Pancreas (tissue), 10 donors: ENCODE data around the gene IGFL3. TPM values are rescaled to one million over a fixed set of nuclear protein-coding genes. Genes with fewer than 3 reads are reported as not detected.

Experiments used
- ATAC-seq, 4 donors: fragments of 200-7000 bp; cut with Tn5 transposase; one replicate each; pipeline versions ENCODE4 v1.8.0 to v1.9.1; 2020; ENCODE audit warnings: mild to moderate bottlenecking in 4 of 4, moderate library complexity in 4 of 4
- DNase-seq, 6 donors: peaks; one replicate each; pipeline ENCODE4 v3.0.0-alpha.2; 2020
- FAIRE-seq: peaks from 2 replicates; lab custom pipeline; 2012; peaks lifted over from hg19 to GRCh38; lab: Jason Lieb, UNC
- H3K27ac ChIP-seq, 4 donors: fragments of 200-600 bp; sonication (generic); 1 replicate in 3 of 4; 2 replicates in 1 of 4; pipeline versions ENCODE4 v1.5.0 to v1.8.0; 2020
- H3K27me3 ChIP-seq, 4 donors: fragments of 200-600 bp; one replicate each; pipeline ENCODE4 v1.8.0; 2021
- H3K36me3 ChIP-seq, 3 donors: fragments of 200-600 bp; sonication (generic) in 1 of 3; one replicate each; pipeline versions ENCODE4 v1.5.0 to v1.8.0; 2020 to 2021
- H3K4me1 ChIP-seq, 3 donors: fragments of 200-600 bp; one replicate each; pipeline ENCODE4 v1.8.0; 2021
- H3K4me3 ChIP-seq, 4 donors: fragments of 200-600 bp; sonication (generic) in 2 of 4; one replicate each; pipeline versions ENCODE4 v1.5.0 to v1.8.0; 2020 to 2021
- H3K9me3 ChIP-seq, 4 donors: fragments of 200-600 bp; one replicate each; pipeline ENCODE4 v1.8.0; 2021
- CTCF ChIP-seq, 4 donors: fragments of 200-600 bp; sonication (generic) in 3 of 4; IDR thresholded peaks; one replicate each; pipeline versions ENCODE4 v1.5.0 to v1.8.0; 2021; ENCODE audit warnings: antibody characterized with exemption in 4 of 4
- WGBS, 2 donors: extraction: QIAGEN DNeasy Blood & Tissue Kit; methylation state at CpG; one replicate each; pipeline ENCODE4 v1.1.7; 2013; 5-methylcytosine and 5-hydroxymethylcytosine counted together
- intact Hi-C, 3 donors: fragments of 100-400 bp; cut with DNase I; formaldehyde crosslinking; loops; one replicate each; pipeline versions ENCODE4 v1.11.1 to v1.14.2; 2022
- polyA plus RNA-seq, 2 donors: library from polyadenylated mRNA; stranded (reverse); fragments of 200-250 nt; gene quantifications; one replicate each; pipeline ENCODE4 v1.2.3, GENCODE V29; 2013
- total RNA-seq, 6 donors: library from RNA; stranded (reverse); fragmentation: NEBNext Ultra II Directional in 4 of 6; extraction: Animal tissue kit (Norgen Biotek cat#: 25700) in 4 of 6; gene quantifications; one replicate each; pipeline versions ENCODE4 v1.2.1 to v1.2.4, GENCODE V29; 2021 to 2023
- donor health status: healthy with polysubstance abuse.
- donor health status: DM: no; HTN: no; CAD: no; lungs with moderate emphysema.
- donor health status: DM: no; HTN: no; CAD: no.
- donor health status: control.
- donor health status: control.
- donor health status: Bipolar disorder and iron deficiency.
- donor health status: DM: yes; HTN: yes; CAD: no.
- donor health status: DM: no; HTN: no; CAD: no.
- donor health status: DM: no; HTN: no; CAD: no.
- donor health status: DM: yes; HTN: yes; CAD: no.

The IGFL3 gene
- total and polyA plus RNA-seq, 8 donors, result not detected

GRCh38 chr19:46131485-46132143 is 7.1 kb upstream of the IGFL3 start:
- ATAC-seq (no peak), FAIRE-seq (no peak), DNase-seq (no peak)
- 82 to 85% methylated on average over 10 of the region's 10 CpGs for WGBS, 2 donors
- no peaks in the 10 kb centered on the region for H3K27me3 ChIP-seq
- H3K4me3 ChIP-seq, result peak overlapping the region in 1 of 4 donors; percentile 18
- H3K27ac ChIP-seq, result no peak overlapping the region
- no peak for TF ChIP-seq CTCF (IDR thresholded peaks at IDR 0.05)
- H3K36me3 ChIP-seq, result no peaks in the 10 kb centered on the region
- peaks cover 7 to 17% (median 12%) of the 10 kb centered on the region in 3 donors for H3K4me1 ChIP-seq
- H3K9me3 ChIP-seq, result no peaks in the 10 kb centered on the region
- intact Hi-C loops, result no loop called here

- ATAC-seq, result no peak
- FAIRE-seq, result no peak
- intact Hi-C loops, result no loop called here
- Histone ChIP-seq H3K4me3 (no peak overlapping the region), H3K9me3 (no peaks in the 10 kb centered on the region), H3K27ac (no peak overlapping the region), H3K27me3 (no peaks in the 10 kb centered on the region), H3K4me1 (peaks cover 0 to 7% (median 0%) of the 10 kb centered on the region in 3 donors), H3K36me3 (no peaks in the 10 kb centered on the region)
- DNase-seq, result no peak
- WGBS, 2 donors, result 82 to 85% methylated on average over 2 of the region's 2 CpGs
- TF ChIP-seq CTCF (IDR thresholded peaks at IDR 0.05), result no peak
These were observed 1.6 kb upstream of the IGFL3 start for GRCh38 chr19:46126086-46126580.

GRCh38 chr19:46125447-46125846 is 959 bp upstream of the IGFL3 start:
- TF ChIP-seq CTCF (IDR thresholded peaks at IDR 0.05), result no peak
- 66 to 73% methylated on average over 4 of the region's 4 CpGs for WGBS, 2 donors
- Histone ChIP-seq H3K4me1 (peaks cover 0 to 7% (median 0%) of the 10 kb centered on the region in 3 donors), H3K9me3 (no peaks in the 10 kb centered on the region), H3K4me3 (no peak overlapping the region), H3K36me3 (no peaks in the 10 kb centered on the region), H3K27me3 (no peaks in the 10 kb centered on the region), H3K27ac (no peak overlapping the region)
- ATAC-seq, result peak in 1 of 4 donors; percentile 42
- no peak for FAIRE-seq
- DNase-seq, result no peak
- intact Hi-C loops, result no loop called here

GRCh38 chr19:46118136-46118535 is 6.4 kb downstream of the IGFL3 start:
- Histone ChIP-seq H3K4me1 (peaks cover 0 to 10% (median 7%) of the 10 kb centered on the region in 3 donors), H3K36me3 (no peaks in the 10 kb centered on the region), H3K4me3 (no peak overlapping the region), H3K9me3 (no peaks in the 10 kb centered on the region), H3K27ac (no peak overlapping the region), H3K27me3 (no peaks in the 10 kb centered on the region)
- FAIRE-seq (no peak), DNase-seq (no peak), ATAC-seq (no peak)
- intact Hi-C loops, result no loop called here
- TF ChIP-seq CTCF (IDR thresholded peaks at IDR 0.05), result no peak
- 78 to 93% methylated on average over 3 of the region's 3 CpGs for WGBS, 2 donors

- DNase-seq (no peak), FAIRE-seq (no peak)
These were observed 8.4 kb downstream of the IGFL3 start for GRCh38 chr19:46116121-46116520.

More at GRCh38 chr19:46116121-46116520, 8.4 kb downstream of the IGFL3 start:
- no peaks in the 10 kb centered on the region for H3K36me3 ChIP-seq
- intact Hi-C loops, result no loop called here
- no peaks in the 10 kb centered on the region for H3K9me3 ChIP-seq
- H3K27me3 ChIP-seq, result no peaks in the 10 kb centered on the region
- H3K4me1 ChIP-seq, result peaks cover 0 to 10% (median 0%) of the 10 kb centered on the region in 3 donors
- 49 to 50% methylated on average over 3 of the region's 3 CpGs for WGBS, 2 donors
- TF ChIP-seq CTCF (IDR thresholded peaks at IDR 0.05), result no peak
- no peak overlapping the region for H3K27ac ChIP-seq
- no peak overlapping the region for H3K4me3 ChIP-seq
- ATAC-seq, result no peak
